Large intestine (tissue), 3 donors: ENCODE data around the gene RARRES2. TPM values are rescaled to one million over a fixed set of nuclear protein-coding genes. Genes with fewer than 3 reads are reported as not detected.

Experiments used
- DNase-seq, 2 donors: peaks; one replicate each; pipeline versions ENCODE4 v3.0.0 to v3.0.0-alpha.2; 2013
- H3K27ac ChIP-seq: one replicate; pipeline ENCODE4 v1.5.1; 2013; ENCODE audit warnings: low read length
- H3K27me3 ChIP-seq: 2 replicates; pipeline ENCODE4 v1.6.1; 2013; ENCODE audit warnings: low read length; ENCODE audit not compliant: control insufficient read depth, insufficient read depth
- H3K36me3 ChIP-seq: 2 replicates; pipeline ENCODE4 v1.6.1; 2013; ENCODE audit warnings: low read length; ENCODE audit not compliant: control insufficient read depth, insufficient read depth
- H3K4me1 ChIP-seq: one replicate; pipeline ENCODE4 v1.6.1; 2013; ENCODE audit warnings: low read length; ENCODE audit not compliant: control insufficient read depth, insufficient read depth
- H3K4me3 ChIP-seq: one replicate; pipeline ENCODE4 v1.5.1; 2013; ENCODE audit warnings: low read length
- H3K9me3 ChIP-seq: one replicate; pipeline ENCODE4 v1.6.1; 2013; ENCODE audit warnings: mild to moderate bottlenecking, low read depth, low read length, moderate library complexity; ENCODE audit not compliant: control insufficient read depth
- WGBS: methylation state at CpG from one replicate; pipeline ENCODE4 v1.1.5; 2013; ENCODE audit warnings: low lambda C conversion rate; ENCODE audit not compliant: insufficient coverage; 5-methylcytosine and 5-hydroxymethylcytosine counted together
- polyA plus RNA-seq: library from polyadenylated mRNA; unstranded; fragments of 120-200 nt; gene quantifications from one replicate; pipeline ENCODE4 v1.2.1, GENCODE V29; 2013

The RARRES2 gene
- polyA plus RNA-seq, 1 donor = 58.2 TPM

DNA sequence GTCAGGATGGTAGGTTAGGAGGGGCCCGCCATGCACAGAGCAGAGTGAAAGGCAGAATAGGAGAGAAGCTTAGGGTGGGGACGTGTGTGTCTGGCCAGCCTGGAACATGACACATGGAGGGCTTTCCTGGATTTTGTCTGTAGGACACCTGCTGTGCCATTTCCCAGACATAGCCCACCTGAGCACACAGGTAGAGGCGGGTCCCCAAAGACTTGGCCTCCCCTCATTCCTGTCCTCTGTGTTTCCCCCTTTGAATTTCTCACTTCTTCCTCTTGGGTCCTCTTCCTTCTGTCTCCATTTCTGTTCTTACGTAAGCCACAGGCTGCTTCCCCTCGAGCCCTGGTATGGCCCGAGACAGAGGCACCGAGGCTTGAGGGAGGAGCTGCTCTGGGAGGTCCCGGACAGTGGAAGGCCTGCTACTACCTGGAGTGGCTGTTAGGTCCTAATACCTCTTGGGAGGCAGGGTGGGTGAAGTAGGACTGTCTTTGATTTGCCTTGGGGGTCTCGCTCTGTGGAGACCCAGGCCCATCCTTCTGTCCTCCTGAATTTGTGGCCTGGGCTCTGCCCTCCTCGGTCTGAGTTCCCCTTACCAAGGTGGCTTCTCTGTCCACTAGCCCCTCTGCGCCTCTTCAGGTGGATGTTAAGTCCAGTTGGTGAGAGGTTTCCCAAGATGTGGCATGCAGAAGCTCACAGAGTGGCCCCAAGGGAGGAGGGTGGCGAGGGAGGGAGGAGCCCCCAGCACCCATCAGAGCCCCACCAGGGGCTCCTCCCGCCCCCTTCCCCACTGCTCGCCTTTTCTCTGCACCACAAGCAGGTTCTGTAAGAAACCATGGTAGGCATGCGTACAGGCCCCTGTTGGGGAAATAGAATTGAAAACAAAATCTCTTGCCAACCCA lies 43.2 kb upstream of the RARRES2 start:
- WGBS = 80% methylated on average over 1 of the region's 15 CpGs
- no peak overlapping the region for H3K4me3 ChIP-seq
- H3K36me3 ChIP-seq = peaks cover 10% of the 10 kb centered on the region
- H3K9me3 ChIP-seq = no peaks in the 10 kb centered on the region
- no peaks in the 10 kb centered on the region for H3K27me3 ChIP-seq
- peak overlapping the region; percentile 86 for H3K27ac ChIP-seq
- peak in 1 of 2 donors; percentile 23 for DNase-seq
- peaks cover 82% of the 10 kb centered on the region for H3K4me1 ChIP-seq

DNA sequence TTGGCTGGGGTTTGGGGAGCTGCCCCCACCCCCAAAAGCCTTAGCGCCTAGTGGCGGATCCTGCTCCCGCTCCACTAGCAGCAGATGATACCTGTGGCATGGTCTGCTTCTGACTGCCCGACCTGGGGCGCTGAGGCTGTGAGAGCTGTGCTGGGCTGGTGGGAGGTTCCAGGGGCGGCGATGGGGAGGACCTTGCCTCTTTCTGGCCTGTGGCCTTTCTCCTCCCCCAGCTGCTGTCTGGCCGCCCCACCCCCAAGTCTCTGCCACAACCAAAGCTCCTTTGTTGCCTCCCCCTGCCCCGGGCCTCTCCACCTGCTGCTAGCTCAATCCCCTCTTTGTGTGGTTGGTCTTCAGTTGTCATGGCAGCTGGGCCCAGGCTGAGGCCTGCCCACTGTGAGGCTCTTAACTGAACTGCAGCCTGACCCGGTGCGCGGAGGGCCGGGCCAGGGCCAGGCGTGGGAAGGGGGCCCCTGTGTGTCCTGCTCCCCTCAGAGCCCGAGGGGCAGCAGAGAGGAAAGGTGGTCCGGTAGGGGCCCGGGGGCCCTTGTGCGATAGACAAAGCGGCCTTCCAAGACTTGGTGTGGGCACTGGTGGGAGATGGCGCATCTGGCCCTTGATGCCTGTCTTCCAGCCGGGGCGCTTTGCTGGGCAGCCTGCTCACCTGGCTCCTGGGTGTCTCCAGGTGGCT lies 42.4 kb upstream of the RARRES2 start:
- WGBS = no CpG with 5 or more reads among the region's 22 CpGs
- peak; percentile 89 to 94 for DNase-seq
- Histone ChIP-seq H3K4me1 (peaks cover 74% of the 10 kb centered on the region), H3K27me3 (no peaks in the 10 kb centered on the region), H3K9me3 (peaks cover under 1% of the 10 kb centered on the region), H3K36me3 (peaks cover 5% of the 10 kb centered on the region), H3K27ac (peak overlapping the region; percentile 86), H3K4me3 (peak overlapping the region; percentile 20)

DNA sequence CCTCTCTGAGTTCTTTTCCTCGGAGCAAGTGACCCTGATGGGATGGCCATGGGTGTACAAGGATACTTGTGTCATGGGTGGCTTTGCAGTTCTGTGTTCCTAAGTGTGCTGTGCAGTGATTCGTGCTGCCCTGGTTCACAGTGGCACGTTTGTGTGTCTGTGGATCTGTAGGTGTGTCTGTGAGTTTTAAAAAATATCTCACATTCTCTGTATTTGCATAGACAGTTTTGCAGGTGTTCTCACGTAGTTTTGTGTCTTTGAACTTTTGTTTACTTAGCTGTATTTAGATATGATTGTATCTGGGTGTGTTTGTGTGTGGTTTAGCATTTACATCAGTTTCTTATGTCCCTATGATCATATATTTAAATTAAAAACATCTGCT lies 41.4 kb upstream of the RARRES2 start:
- peak overlapping the region; percentile 86 for H3K27ac ChIP-seq
- WGBS = no CpG with 5 or more reads among the region's 4 CpGs
- no peaks in the 10 kb centered on the region for H3K27me3 ChIP-seq
- H3K4me3 ChIP-seq = no peak overlapping the region
- peaks cover 76% of the 10 kb centered on the region for H3K4me1 ChIP-seq
- DNase-seq = peak in 1 of 2 donors; percentile 44
- H3K9me3 ChIP-seq = peaks cover 2% of the 10 kb centered on the region
- H3K36me3 ChIP-seq = peaks cover 5% of the 10 kb centered on the region

DNA sequence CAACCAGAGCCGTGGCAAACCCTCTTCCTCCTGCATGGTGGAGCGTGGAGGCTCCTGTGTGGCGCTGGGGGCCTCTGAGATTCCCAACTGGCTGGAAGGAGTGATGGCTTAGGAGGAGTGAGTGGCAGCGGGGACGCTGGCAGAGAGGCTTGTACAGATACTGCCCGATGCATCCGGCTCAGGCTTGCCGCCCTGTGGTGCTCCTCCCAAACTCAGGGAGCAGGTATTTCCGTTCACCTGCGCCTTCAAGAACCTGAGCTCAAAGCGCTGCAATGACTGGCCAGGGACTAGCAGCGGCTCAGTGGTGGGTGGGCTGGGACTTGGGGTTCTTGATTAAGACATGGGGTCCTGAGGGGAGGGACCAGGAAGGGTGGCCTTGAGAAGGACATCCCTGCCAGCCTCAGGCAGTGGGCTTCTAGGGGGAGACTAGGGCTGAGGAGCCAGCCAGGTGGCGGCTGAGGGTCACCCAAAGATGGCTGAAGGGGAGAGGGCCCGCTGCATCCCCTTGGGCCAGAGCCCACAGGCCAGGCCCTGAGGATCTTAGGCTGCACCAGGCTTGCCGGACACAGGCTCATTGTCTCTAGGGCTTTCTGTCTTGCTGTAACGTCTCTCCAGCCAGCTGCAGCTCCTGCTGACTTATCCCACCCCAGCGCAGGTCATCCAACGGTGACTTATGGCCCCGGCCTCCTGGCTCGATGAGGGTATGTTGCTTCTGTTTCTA lies 40.9 kb upstream of the RARRES2 start:
- peaks cover 79% of the 10 kb centered on the region for H3K4me1 ChIP-seq
- H3K9me3 ChIP-seq = peaks cover 2% of the 10 kb centered on the region
- peak overlapping the region; percentile 86 for H3K27ac ChIP-seq
- peaks cover 5% of the 10 kb centered on the region for H3K36me3 ChIP-seq
- WGBS = no CpG with 5 or more reads among the region's 20 CpGs
- DNase-seq = no peak
- no peak overlapping the region for H3K4me3 ChIP-seq
- no peaks in the 10 kb centered on the region for H3K27me3 ChIP-seq

DNA sequence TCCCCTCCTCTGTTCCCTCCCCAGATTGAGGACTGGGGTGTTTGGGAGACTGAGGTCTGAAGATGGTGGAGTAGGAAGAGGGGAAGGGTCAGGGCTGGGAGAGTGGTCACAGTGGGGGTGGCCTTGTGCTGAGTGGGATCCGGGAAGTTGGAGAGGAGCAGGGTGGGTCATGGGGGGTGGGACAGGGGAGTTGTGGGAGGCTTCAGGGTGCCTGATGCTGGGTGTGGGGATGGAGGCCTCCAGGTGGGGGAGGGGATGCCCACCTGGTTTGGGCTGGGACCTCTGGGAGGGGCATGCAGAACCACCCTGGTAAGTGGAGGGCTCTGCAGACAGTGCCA lies 40.3 kb upstream of the RARRES2 start:
- H3K27ac ChIP-seq = no peak overlapping the region
- no peaks in the 10 kb centered on the region for H3K27me3 ChIP-seq
- WGBS = no CpG with 5 or more reads among the region's 1 CpG
- DNase-seq = no peak
- H3K36me3 ChIP-seq = peaks cover 5% of the 10 kb centered on the region
- H3K9me3 ChIP-seq = peaks cover 2% of the 10 kb centered on the region
- no peak overlapping the region for H3K4me3 ChIP-seq
- peaks cover 85% of the 10 kb centered on the region for H3K4me1 ChIP-seq

DNA sequence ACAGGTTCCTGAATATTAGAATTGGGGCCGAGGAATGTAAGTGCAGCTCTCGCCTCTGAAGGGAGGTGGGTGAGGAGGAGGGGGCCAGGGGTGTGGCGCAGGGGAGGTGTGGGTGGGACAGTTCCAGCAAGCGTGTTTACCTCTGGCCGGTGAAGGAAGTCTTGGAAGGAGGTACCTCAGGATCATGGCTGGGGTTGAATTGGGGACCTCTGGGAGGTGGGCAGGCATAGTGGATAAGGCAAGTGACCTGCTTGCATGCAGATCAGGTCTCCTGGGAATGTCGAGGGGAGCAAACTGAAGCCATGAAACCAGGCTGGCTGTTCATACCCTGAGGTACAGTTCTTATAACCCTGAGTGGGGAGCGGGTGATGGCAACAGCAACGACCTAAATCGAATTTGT lies 39.7 kb upstream of the RARRES2 start:
- Histone ChIP-seq H3K27me3 (no peaks in the 10 kb centered on the region), H3K27ac (no peak overlapping the region), H3K4me1 (peaks cover 86% of the 10 kb centered on the region), H3K9me3 (peaks cover 2% of the 10 kb centered on the region), H3K36me3 (peaks cover 5% of the 10 kb centered on the region), H3K4me3 (no peak overlapping the region)
- no peak for DNase-seq
- WGBS = no CpG with 5 or more reads among the region's 9 CpGs

DNA sequence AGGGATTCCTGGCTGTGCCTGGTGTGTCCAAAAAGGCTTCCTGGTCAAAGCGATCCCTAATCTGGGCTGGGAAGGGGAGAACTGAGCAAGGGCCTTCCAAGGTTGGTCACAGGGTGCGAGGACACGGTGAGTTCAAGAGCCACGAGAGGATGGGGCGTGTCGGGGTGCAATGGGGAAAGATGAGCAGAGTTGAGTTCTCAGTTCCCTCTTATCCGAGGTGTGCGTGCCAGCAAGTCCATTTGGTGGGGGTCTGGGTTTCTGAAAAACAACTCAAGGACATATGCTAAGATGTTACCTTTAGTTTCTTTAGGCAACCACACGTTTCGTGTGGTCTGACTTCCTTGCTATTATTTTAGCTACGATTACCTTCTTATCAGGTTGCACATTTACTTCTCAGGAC lies 39.0 kb upstream of the RARRES2 start:
- H3K27ac ChIP-seq = peak overlapping the region; percentile 58
- peak overlapping the region; percentile 75 for H3K4me3 ChIP-seq
- H3K4me1 ChIP-seq = peaks cover 85% of the 10 kb centered on the region

DNA sequence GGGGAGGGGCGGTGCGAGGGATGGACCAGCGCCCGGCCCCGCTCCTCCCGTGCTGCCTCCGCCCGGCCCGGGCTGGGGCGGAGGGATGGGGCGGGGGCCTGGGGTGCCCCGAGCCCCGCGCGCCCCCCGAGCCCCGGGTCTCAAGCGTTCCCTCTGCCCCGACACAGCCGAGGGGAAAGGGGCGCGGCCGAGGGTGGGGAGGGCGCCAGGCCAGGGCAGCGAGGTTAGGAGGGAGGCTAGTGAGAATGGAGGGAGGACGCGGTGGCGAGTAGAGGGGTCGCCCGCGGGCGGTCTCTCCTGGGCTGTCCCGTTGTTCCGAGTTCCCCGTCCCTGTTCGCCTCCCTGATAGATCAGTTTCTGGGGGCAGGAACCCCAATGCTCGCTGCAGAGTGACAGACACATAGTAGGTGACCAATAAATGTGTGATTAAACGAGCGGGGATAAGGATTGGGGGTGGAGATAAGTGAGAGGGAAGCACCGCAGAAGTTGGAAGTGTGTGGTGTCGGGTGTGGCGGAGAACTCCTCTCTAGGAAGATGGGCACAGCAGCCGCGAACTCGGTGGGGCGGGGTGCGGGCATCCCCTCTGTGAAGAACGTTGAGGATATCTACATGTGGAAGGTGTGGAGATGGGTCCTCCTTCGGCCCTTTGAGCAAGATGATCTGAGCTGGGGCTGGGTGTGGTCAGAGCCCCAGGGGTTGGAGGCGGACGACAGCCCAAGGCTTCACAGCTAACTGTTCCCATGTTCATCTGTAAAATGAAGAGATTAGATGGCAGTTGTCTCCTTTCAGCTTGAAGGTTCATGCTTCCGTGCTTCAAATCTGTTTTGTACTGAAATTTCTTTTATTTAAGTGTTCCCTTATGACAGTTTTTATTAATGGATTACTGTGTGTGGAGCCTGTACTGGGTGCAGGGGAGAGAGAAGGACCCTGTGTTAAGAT lies 38.3 kb upstream of the RARRES2 start:
- peaks cover 2% of the 10 kb centered on the region for H3K9me3 ChIP-seq
- H3K4me1 ChIP-seq = peaks cover 78% of the 10 kb centered on the region
- no CpG with 5 or more reads among the region's 52 CpGs for WGBS
- peak in 1 of 2 donors; percentile 49 for DNase-seq
- H3K36me3 ChIP-seq = peaks cover 2% of the 10 kb centered on the region
- no peaks in the 10 kb centered on the region for H3K27me3 ChIP-seq
- H3K4me3 ChIP-seq = peak overlapping the region; percentile 75
- H3K27ac ChIP-seq = peak overlapping the region; percentile 58

More for the DNA sequence above, 39.0 kb upstream of the RARRES2 start:
- 32% methylated on average over 3 of the region's 11 CpGs for WGBS
- Histone ChIP-seq H3K9me3 (peaks cover 2% of the 10 kb centered on the region), H3K36me3 (peaks cover 2% of the 10 kb centered on the region), H3K27me3 (no peaks in the 10 kb centered on the region)
- no peak for DNase-seq

DNA sequence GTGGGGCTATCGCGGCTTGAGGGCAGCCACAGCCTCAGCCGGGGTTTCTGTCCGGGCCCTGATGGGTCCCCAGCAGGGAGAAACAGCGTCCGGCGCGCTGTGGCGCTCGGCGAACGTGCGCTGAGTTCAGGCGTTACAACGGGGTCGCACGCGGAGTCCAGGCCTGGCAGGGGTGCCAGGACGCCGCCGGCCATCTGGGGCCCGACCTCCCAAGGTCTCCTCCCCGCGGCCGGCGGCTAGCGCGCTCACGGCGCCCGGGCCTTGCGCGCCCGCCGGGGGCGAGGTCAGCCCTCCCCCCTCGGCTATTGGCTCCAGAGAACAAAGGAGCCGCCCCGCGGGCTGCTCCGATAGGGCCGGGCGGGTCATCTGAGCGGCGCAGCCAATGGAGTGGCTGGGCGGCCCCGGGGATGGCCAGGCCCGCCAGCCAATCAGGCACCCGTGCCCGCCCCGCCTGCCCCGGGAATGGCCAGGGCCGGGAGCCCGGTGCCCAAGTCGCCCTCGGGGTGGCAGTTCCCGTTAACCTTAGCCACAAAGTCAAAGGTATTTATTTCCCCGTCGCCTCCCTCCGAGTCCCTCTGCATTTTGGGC lies 37.5 kb upstream of the RARRES2 start, which contains the start of gene ZNF775:
Gene ZNF775 (plus strand): TSS at position 478 of the 588 bp plus-strand sequence. CDS start 9,141 bp downstream, outside the sequence.
- Histone ChIP-seq H3K4me1 (peaks cover 78% of the 10 kb centered on the region), H3K9me3 (peaks cover 2% of the 10 kb centered on the region), H3K27me3 (no peaks in the 10 kb centered on the region), H3K27ac (peak within 1 kb of the TSS; percentile 98), H3K36me3 (peaks cover 10% of the 10 kb centered on the region), H3K4me3 (peak within 1 kb of the TSS; percentile 92)
- WGBS = no CpG with 5 or more reads among the region's 60 CpGs
- DNase-seq = peak; percentile 95 to 97
